Activated CD8-positive, alpha-beta memory T cell treated with anti-CD3 and anti-CD28 coated beads, Interleukin-2, amount 50 U/mL, for 4 hours (primary cell): Measurements from ENCODE around the gene PTH1R.

Experiments
- DNase-seq: peaks from one replicate; pipeline ENCODE4 v3.0.0-alpha.2; 2020

PTH1R gene

GRCh38 chr3:46884427-46884826 is 6.9 kb downstream of the PTH1R start:
- no peak for DNase-seq

- DNase-seq = no peak
Observed at GRCh38 chr3:46884929-46885328, 7.4 kb downstream of the PTH1R start.

DNA sequence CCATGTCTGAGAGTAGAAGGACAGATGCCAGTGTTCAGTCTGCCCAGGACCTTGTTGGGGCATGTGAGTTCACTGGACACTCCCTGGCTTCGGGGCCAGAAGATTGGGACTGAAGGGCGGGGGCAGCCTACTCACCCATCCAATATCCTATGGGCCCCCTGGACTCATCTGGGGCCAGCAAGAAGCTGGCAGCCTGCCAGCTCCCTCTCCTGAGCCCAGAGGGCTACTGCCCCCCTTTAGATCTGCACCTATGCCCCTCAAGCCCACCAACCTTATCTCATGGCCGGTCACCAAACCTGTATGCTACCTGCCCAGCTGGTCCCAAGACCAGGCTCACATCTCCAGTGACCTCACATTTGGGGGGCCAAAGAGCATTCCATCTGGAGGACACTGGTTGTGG is 8.1 kb downstream of the PTH1R start:
- DNase-seq = no peak

DNA sequence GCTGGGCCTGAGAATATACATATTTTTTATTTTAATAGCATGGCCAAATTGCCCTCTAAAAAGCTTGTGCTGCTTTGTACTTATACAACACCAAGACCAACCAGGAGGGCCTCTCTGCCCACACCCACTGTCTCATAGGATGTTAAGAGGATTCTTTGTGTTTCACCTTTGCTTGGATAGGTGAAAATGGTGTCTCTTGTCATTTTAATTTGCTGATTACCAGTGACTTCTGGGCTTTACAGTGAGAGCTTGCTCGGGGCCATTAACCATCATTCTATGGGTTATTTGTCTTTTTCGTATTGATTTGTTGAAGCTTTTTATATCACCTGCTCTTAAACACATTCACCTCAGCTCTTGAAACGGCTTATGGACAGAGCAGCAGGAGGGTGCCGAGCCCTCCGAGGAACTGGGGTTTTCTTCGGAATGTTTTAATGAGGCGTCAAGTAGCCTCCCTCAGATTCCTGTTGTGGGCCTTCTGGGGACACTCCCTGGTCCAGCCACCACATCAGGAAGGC is 10.5 kb downstream of the PTH1R start:
- DNase-seq = no peak

- DNase-seq = no peak
Observed at GRCh38 chr3:46888705-46889104, 11.2 kb downstream of the PTH1R start.

DNA sequence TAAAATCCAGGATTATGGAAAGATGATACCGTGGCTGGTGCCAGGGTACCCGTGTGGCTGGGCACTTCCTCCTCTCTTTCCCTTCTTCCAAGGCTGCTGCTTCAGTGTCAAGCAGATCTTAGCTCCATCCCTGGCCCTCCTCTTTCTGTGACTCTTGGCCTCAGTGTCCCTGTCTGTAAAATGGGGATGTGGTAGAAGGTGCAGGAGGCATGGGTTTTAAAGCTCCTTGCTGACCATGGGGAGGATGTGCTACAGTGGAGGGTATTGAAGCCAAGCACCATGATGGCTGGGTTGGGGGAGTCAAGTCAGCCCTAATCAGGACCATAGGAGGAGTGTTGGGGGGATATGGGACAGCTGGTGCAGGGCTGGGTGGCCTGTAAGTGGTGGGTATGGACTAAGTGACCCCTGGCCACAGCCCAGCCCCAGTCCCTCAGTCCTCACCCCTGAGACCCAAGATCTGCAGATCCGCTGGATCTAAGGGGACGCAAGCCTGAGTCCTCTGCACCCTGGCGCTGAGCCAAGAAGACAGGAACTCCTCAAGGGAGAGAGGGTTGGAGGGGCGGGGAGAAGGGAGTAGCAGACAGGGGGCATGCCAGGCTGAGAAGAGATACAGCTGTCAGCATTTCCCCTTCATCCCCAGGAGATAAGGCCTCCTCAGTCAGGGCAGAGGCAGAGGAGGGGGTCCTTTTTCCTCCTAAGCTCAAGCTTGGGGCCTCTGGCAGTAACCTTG is 12.0 kb downstream of the PTH1R start:
- no peak for DNase-seq

DNA sequence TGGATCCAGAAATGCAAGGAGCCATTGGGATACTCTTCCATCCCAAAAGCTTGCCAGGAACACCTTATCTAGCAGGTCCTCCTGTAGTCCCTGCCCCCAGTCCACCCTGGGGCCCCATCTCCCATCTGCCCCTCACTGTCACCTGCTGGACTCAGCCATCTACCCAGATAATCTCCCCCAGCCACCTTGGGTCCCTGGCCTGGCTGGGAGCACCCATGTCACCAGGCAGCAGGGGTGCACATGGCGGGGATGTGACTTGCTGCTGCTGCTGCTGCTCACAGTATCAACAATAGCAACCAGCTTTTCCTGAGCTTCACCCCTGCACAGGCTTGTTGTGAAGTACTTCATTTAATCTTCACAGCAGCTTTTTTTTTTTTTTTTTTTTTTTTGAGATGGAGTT is 12.6 kb downstream of the PTH1R start:
- no peak for DNase-seq

- no peak for DNase-seq
Observed at GRCh38 chr3:46891132-46891531, 13.6 kb downstream of the PTH1R start.

DNA sequence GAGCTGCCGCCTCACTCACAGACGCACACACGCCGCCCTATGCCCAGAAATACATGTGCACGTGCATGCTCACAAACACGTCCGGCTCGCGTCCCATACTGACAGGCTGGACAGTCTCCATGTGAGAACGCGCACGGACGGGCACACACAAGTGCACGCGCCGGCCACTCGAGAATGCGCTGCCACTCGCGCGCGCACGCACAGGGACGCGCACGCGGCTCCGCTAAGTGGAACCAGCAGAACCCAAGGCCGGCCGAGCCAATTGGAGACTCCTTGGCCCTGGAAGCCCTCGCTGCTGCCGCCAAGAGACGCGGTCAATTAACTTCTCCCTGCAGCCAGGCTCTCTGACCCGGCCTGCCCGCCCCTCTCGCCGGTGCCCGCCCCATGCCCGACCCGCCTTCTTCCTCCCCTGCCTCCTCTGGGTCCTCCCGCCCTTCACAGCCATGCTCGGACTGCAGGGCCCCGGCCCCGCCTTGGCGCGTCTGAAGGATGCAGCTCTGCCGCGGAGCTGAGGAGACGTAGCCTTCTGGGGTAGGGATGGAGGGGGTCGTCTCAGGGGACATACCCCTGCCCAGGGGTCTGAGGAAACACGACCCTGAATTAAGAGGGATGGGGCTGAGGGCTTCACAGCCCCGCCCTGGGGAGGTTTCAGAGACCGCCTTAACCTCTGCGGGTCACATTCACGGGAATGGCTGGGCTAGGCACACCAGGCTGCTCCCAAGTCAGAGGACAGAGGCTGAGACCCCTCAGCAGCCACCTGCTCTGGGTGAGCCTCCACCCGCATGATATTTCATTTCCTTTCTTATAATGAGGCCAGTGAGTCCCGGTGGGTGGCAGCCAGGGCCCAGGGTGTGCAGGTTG is 15.0 kb downstream of the PTH1R start:
- no peak for DNase-seq

- no peak for DNase-seq
Observed at GRCh38 chr3:46893146-46893748, 15.7 kb downstream of the PTH1R start.

DNA sequence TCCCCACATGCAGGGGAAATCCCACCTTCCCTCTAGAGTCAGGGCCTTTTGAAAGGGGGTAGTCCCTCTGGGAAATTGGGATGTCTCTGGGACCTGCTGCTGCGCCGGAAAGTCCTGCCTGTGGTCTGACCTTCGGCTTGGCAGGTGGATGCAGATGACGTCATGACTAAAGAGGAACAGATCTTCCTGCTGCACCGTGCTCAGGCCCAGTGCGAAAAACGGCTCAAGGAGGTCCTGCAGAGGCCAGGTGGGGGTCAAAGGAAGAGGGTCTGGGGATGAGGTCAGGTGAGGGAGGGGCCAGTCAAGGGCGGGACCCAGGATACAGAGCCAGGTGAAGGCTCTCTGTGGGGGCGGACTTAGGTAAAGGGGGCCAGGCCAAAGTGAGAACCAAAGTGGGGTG is 16.2 kb downstream of the PTH1R start:
- no peak for DNase-seq

GRCh38 chr3:46894256-46894655 is 16.7 kb downstream of the PTH1R start:
- no peak for DNase-seq

GRCh38 chr3:46895204-46895660 is 17.7 kb downstream of the PTH1R start:
- DNase-seq = peak; percentile 85

DNA sequence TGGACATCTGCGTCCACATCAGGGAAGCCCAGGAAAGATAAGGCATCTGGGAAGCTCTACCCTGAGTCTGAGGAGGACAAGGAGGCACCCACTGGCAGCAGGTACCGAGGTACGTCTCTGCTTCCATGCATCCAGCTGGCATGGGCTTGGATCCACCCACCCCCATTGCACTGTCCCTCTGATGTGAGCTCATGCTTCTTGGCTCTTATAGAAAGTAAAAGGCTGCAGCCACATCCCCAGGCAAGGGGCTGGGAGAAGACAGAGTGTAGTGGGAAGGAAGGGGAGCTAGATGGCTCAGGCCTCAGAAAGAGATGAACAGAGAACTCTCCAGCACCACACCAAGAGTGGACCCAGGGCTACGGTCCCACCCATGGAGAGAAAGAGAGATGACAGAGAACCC is 18.2 kb downstream of the PTH1R start:
- no peak for DNase-seq

DNA sequence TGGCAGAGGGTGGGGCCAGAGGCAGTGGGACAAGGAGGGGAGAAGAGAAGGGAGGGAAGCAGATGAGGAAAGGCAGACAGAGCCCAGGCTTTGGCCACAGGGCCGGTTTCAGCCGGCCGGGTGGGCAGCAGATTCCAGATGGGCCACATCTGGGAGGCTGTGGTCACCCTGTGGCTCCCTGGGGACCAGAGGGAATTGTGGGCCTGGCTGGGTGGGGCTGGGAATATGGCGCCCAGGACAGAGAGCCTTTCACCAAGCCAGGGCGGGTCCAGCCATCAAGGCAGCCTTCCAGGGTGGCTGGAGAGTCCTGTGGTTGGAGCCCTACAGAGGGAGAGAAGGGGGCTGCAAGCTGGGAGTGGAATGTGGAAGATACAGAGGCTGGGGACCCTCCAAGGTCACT is 18.9 kb downstream of the PTH1R start:
- no peak for DNase-seq

GRCh38 chr3:46897031-46897430 is 19.5 kb downstream of the PTH1R start:
- no peak for DNase-seq

GRCh38 chr3:46897829-46898320 is 20.4 kb downstream of the PTH1R start:
- no peak for DNase-seq

- no peak for DNase-seq
Observed at GRCh38 chr3:46898321-46899150, 21.0 kb downstream of the PTH1R start.

- DNase-seq = no peak
Observed at GRCh38 chr3:46899151-46900006, 21.9 kb downstream of the PTH1R start.

DNA sequence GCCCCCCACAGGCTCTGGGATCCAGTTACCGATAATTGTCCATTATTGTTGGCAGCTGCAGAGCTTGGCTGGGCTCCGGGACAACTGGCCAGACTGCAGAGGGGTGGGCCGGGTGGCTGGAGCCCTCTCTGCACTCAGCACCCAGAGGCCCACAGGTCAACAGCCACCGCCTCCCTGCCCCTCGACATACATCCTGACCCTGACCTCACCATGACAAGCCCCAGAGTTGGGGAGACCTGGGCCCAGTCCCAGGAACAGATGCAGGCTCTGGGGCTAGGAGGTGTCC is 22.4 kb downstream of the PTH1R start:
- DNase-seq = no peak

DNA sequence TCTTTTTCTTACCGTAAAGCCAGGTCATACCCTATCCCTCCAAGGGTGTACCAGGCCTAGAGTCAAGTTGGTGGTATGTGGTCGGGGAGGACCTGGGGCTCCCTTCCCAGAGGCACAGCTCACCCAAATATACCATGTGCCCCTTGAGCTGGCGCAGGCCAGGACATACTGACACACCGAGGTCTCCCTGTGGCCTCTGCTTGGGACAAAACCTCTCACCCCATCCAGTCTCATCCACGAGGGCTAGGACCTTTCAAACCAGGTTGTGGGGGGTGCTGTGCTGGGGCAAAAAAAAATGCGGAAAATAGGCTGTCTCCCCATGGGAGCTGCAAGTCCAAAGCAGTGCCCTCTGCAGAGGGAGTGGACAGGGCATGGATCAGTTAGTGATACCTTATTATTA is 22.8 kb downstream of the PTH1R start:
- DNase-seq = no peak

GRCh38 chr3:46901061-46901460 is 23.5 kb downstream of the PTH1R start:
- DNase-seq = no peak
